Spleen (tissue), 7 donors: ENCODE data around the gene TBC1D2.

Source experiments
- CTCF ChIP-seq, 11 experiments: fragments of 200-600 bp in 7 of 11; fragments of 450-650 bp in 4 of 11; sonication (generic) in 4 of 11; IDR thresholded peaks in 8 of 11; conservative IDR thresholded peaks in 3 of 11; 1 replicate in 7 of 11; 2 replicates in 4 of 11; pipeline versions ENCODE4 v1.4.0 to v1.8.0; 2016 to 2021; ENCODE audit warnings: antibody characterized with exemption in 11 of 11, inconsistent platforms in 4 of 11, mild to moderate bottlenecking in 1 of 11
- POLR2A ChIP-seq, 3 donors: fragments of 450-650 bp; IDR thresholded peaks; one replicate each; pipeline ENCODE4 v1.5.1; 2017; ENCODE audit warnings: antibody characterized with exemption in 3 of 3, mild to moderate bottlenecking in 1 of 3
- donor health status: DM: no; HTN: no; CAD: no; lungs with moderate emphysema.
- donor health status: DM: no; HTN: no; CAD: no.
- donor health status: DM: no; HTN: no; CAD: no.

GRCh38 chr9:98202252-98202651, 53.2 kb downstream of the TBC1D2 start:
- TF ChIP-seq CTCF (IDR thresholded peaks at IDR 0.05 in 8 of 11, conservative IDR thresholded peaks at IDR 0.05 in 3 of 11) (no peak), POLR2A (IDR thresholded peaks at IDR 0.05) (no peak)
